ENCODE results near the gene KCND3. TPM values are rescaled to one million over a fixed set of nuclear protein-coding genes. Genes with fewer than 3 reads are reported as not detected.

KCND3 gene
- total RNA-seq, 4 donors from 2014 or later: 7.4 to 20.4 (median 9.8) TPM

DNA sequence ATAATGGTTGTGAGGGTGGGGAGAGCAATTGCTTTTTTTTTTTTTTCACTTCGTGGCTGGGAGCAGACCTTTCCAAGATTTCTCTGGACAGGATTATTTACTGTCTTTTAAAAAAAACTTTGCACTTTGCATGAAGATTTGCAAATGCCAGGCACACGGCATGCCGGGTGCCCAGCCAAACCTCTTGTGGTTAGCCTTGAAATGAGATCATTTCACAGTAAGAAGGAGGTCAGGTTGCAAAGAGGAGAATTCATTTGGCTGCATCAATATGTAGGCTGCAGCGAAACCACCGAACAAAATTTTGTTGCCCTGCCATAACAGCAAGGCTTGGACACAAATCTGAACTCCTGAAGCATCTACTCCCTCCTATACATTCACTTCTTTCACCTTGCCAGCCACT lies 36.5 kb upstream of the KCND3 start:
- intact Hi-C loops (cut with DNase I; ENCODE audit: low total_unique reads): no loop called here
- TF ChIP-seq, protein P1, sequence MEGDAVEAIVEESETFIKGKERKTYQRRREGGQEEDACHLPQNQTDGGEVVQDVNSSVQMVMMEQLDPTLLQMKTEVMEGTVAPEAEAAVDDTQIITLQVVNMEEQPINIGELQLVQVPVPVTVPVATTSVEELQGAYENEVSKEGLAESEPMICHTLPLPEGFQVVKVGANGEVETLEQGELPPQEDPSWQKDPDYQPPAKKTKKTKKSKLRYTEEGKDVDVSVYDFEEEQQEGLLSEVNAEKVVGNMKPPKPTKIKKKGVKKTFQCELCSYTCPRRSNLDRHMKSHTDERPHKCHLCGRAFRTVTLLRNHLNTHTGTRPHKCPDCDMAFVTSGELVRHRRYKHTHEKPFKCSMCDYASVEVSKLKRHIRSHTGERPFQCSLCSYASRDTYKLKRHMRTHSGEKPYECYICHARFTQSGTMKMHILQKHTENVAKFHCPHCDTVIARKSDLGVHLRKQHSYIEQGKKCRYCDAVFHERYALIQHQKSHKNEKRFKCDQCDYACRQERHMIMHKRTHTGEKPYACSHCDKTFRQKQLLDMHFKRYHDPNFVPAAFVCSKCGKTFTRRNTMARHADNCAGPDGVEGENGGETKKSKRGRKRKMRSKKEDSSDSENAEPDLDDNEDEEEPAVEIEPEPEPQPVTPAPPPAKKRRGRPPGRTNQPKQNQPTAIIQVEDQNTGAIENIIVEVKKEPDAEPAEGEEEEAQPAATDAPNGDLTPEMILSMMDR (IDR thresholded peaks at IDR 0.05): no peak
- TF ChIP-seq POLR2A (IDR thresholded peaks at IDR 0.05): no peak
- 47 to 63% methylated on average over 5 of the region's 5 CpGs for WGBS, 2 donors
- DNase-seq (ENCODE audit: low spot score in 2 of 2): no peak
- no peak overlapping the region for H3K4me3 ChIP-seq (ENCODE audit: low read depth, poor library complexity, severe bottlenecking)

DNA sequence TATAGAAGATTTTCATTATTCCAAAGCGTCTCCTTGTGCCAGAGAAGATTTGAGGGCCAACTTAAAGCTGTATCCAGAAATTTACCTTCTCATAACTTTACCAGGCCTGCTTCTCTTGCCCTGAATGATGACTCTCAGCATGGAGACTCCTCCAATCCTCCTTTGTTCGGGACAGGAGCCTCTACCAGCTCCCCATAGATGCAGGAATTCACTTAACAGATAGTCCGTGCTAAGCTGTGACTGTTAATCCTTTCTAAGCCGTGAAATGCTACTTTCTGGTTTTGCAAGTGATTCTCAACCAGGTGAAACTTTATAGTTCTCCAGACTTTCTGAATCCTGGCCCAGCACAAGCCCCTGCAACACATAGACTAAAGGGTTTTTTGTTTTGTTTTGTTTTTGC lies 31.8 kb upstream of the KCND3 start:
- intact Hi-C loops (cut with DNase I; ENCODE audit: low total_unique reads): no loop called here
- WGBS, 2 donors: 67% methylated on average over 4 of the region's 4 CpGs
- TF ChIP-seq, protein P1 (IDR thresholded peaks at IDR 0.05): no peak
- no peak for TF ChIP-seq POLR2A (IDR thresholded peaks at IDR 0.05)
- DNase-seq (ENCODE audit: low spot score in 2 of 2): no peak
- no peak overlapping the region for H3K4me3 ChIP-seq (ENCODE audit: low read depth, poor library complexity, severe bottlenecking)

DNA sequence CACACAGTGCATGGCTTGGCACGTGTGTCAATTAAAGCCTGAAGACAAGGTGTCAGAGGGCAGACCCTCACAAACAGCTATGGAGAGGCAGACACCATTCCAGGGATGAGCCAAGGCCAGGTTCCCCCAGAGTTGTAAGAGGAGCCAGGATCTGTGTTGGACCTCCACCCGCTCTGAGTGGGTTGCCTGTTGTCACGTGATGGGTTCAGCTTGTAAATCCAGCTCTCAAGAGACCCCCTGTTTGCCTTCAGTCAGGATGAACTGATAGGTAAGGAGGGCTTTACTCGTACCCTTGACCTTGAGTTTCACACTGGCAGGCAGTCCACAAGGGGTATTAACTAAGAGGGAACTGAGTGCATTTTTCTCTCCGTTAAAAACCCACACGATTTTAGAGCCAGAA lies 27.7 kb upstream of the KCND3 start:
- WGBS, 2 donors: 67 to 72% methylated on average over 6 of the region's 6 CpGs
- no peak for TF ChIP-seq POLR2A (IDR thresholded peaks at IDR 0.05)
- TF ChIP-seq, protein P1 (IDR thresholded peaks at IDR 0.05): no peak
- intact Hi-C loops (cut with DNase I; ENCODE audit: low total_unique reads): no loop called here
- H3K4me3 ChIP-seq (ENCODE audit: low read depth, poor library complexity, severe bottlenecking): no peak overlapping the region
- DNase-seq (ENCODE audit: low spot score in 2 of 2): no peak

DNA sequence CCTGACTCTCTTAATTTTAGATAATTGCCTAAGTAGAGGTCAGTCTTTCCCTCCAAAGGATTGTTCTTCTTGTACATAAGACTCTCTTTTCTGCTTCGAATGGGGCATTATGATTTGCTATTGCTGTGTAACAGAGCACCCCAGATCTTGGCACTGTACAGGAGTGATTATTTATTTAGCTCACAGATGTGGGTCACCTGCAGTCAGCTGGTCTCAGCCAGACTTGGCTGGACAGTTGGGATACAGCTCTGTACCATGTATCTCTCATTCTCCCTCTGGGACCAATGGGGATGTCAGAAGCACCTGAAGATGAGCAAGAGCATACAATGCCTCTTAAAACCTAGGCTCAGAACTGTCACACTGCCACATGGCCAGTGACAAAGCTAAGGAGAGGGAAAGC lies 23.4 kb upstream of the KCND3 start:
- TF ChIP-seq, protein P1 (IDR thresholded peaks at IDR 0.05): no peak
- TF ChIP-seq POLR2A (IDR thresholded peaks at IDR 0.05): no peak
- intact Hi-C loops (cut with DNase I; ENCODE audit: low total_unique reads): no loop called here
- WGBS, 2 donors: 90 to 100% methylated on average over 1 of the region's 1 CpG
- DNase-seq (ENCODE audit: low spot score in 2 of 2): peak in 1 of 2 donors; percentile 32
- H3K4me3 ChIP-seq (ENCODE audit: low read depth, poor library complexity, severe bottlenecking): no peak overlapping the region

DNA sequence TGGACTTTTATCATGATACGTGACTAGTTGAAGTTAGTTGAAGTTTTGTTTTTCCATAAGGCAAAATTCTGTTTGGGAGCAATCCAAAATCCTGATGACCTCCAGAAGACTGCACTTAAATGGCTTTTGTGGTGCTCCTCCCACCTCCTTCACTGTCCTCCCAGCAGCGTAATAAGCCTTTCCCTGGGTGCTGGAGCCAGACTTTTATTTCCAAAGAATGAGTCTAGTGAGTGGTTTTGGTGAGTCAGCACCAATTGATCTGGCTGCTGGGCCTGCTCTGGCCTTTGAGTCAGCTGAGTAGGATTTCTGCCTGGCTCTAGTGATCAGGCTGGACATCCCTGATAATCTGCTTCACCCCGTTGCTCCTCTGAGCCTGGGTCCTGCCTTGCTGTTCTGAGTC lies 21.7 kb upstream of the KCND3 start:
- no peak overlapping the region for H3K4me3 ChIP-seq (ENCODE audit: low read depth, poor library complexity, severe bottlenecking)
- DNase-seq (ENCODE audit: low spot score in 2 of 2): peak in 1 of 2 donors; percentile 61
- intact Hi-C loops (cut with DNase I; ENCODE audit: low total_unique reads): no loop called here
- TF ChIP-seq, protein P1 (IDR thresholded peaks at IDR 0.05): no peak
- TF ChIP-seq POLR2A (IDR thresholded peaks at IDR 0.05): no peak
- 44 to 51% methylated on average over 3 of the region's 3 CpGs for WGBS, 2 donors

DNA sequence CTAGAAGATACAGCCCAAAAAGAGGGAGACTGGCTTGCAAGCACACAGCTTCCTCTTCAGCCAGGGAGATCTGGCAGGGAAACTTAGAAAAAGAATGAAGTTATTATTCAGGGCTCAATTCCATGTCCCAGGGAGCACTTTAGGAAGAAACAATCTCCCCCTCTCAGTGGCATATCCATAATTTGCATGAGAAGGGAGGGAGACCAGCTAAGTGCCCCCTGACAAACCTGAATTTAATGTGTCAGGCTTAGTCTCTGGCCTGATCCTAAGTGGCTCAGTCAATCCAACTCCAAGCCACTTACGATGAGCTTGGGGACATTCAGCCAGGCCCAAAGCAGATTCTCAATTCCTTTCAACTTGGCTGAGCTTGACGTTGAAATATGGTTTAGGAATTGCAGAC lies 17.7 kb upstream of the KCND3 start:
- intact Hi-C loops (cut with DNase I; ENCODE audit: low total_unique reads): no loop called here
- TF ChIP-seq POLR2A (IDR thresholded peaks at IDR 0.05): no peak
- TF ChIP-seq, protein P1 (IDR thresholded peaks at IDR 0.05): no peak
- no peak for DNase-seq (ENCODE audit: low spot score in 2 of 2)
- no peak overlapping the region for H3K4me3 ChIP-seq (ENCODE audit: low read depth, poor library complexity, severe bottlenecking)
- 75 to 76% methylated on average over 2 of the region's 2 CpGs for WGBS, 2 donors

Data from lower leg skin (tissue), 4 donors.